H1 (cell line): ENCODE data around the gene SERPINE2. TPM values are rescaled to one million over a fixed set of nuclear protein-coding genes. Genes with fewer than 3 reads are reported as not detected.

Experiments used
- POU5F1 ChIP-seq: IDR thresholded peaks from 2 replicates; pipeline ENCODE4 v1.6.1; 2011; ENCODE audit warnings: low read depth, mild to moderate bottlenecking, low read length, moderate library complexity
- polyA plus RNA-seq, 7 experiments: library from polyadenylated mRNA; depleted of rRNA in 3 of 7; stranded (reverse) in 5 of 7; unstranded in 2 of 7; fragments of >200 nt in 5 of 7; fragments of 200-250 nt in 2 of 7; gene quantifications; 1 replicate in 5 of 7; 2 replicates in 1 of 7; 4 replicates in 1 of 7; pipeline versions ENCODE4 v1.2.1 to v1.2.3, GENCODE V29; 2011 to 2013; ENCODE audit warnings: missing spikeins in 2 of 7, mixed read lengths in 2 of 7
- total RNA-seq: library from RNA; stranded (reverse); fragmentation: NEBNext Ultra II Directional; extraction: Animal tissue kit (Norgen Biotek cat#: 25700); gene quantifications from 2 replicates; pipeline ENCODE4 v1.2.1, GENCODE V29; 2021
- TF ChIP-seq, protein P1 (sequence below): fragments of 300-600 bp; sonication (generic); IDR thresholded peaks from 2 replicates; pipeline ENCODE4 v1.7.1; 2012; ENCODE audit warnings: low read length, moderate library complexity, mild to moderate bottlenecking, inconsistent platforms; ENCODE audit not compliant: insufficient replicate concordance

SERPINE2 gene
- total and polyA plus RNA-seq, 2 of the 8 experiments (the other 6 are each of a cell fraction or from before 2014, with no cell fraction given) = 26.2 to 76.0 TPM

DNA sequence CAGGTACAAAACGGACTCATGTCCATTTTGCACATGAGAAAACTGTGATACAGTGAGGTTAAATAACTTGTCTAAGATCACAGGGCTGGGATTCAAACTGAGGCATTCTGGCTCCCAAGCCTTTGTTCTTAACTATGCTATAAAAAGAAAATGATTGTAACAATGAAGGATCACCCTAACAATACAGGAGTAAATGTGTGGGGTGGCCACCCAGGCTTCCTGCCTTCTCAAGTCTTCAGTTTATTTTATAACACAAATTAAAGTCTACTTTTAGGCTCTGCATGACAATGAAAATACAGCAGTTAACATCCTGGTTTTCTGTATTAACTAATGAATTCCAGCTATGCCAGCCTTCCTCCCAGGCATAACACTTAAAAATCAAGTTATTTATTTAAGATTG lies 101.6 kb downstream of the SERPINE2 start (continued):
- TF ChIP-seq, protein P1, sequence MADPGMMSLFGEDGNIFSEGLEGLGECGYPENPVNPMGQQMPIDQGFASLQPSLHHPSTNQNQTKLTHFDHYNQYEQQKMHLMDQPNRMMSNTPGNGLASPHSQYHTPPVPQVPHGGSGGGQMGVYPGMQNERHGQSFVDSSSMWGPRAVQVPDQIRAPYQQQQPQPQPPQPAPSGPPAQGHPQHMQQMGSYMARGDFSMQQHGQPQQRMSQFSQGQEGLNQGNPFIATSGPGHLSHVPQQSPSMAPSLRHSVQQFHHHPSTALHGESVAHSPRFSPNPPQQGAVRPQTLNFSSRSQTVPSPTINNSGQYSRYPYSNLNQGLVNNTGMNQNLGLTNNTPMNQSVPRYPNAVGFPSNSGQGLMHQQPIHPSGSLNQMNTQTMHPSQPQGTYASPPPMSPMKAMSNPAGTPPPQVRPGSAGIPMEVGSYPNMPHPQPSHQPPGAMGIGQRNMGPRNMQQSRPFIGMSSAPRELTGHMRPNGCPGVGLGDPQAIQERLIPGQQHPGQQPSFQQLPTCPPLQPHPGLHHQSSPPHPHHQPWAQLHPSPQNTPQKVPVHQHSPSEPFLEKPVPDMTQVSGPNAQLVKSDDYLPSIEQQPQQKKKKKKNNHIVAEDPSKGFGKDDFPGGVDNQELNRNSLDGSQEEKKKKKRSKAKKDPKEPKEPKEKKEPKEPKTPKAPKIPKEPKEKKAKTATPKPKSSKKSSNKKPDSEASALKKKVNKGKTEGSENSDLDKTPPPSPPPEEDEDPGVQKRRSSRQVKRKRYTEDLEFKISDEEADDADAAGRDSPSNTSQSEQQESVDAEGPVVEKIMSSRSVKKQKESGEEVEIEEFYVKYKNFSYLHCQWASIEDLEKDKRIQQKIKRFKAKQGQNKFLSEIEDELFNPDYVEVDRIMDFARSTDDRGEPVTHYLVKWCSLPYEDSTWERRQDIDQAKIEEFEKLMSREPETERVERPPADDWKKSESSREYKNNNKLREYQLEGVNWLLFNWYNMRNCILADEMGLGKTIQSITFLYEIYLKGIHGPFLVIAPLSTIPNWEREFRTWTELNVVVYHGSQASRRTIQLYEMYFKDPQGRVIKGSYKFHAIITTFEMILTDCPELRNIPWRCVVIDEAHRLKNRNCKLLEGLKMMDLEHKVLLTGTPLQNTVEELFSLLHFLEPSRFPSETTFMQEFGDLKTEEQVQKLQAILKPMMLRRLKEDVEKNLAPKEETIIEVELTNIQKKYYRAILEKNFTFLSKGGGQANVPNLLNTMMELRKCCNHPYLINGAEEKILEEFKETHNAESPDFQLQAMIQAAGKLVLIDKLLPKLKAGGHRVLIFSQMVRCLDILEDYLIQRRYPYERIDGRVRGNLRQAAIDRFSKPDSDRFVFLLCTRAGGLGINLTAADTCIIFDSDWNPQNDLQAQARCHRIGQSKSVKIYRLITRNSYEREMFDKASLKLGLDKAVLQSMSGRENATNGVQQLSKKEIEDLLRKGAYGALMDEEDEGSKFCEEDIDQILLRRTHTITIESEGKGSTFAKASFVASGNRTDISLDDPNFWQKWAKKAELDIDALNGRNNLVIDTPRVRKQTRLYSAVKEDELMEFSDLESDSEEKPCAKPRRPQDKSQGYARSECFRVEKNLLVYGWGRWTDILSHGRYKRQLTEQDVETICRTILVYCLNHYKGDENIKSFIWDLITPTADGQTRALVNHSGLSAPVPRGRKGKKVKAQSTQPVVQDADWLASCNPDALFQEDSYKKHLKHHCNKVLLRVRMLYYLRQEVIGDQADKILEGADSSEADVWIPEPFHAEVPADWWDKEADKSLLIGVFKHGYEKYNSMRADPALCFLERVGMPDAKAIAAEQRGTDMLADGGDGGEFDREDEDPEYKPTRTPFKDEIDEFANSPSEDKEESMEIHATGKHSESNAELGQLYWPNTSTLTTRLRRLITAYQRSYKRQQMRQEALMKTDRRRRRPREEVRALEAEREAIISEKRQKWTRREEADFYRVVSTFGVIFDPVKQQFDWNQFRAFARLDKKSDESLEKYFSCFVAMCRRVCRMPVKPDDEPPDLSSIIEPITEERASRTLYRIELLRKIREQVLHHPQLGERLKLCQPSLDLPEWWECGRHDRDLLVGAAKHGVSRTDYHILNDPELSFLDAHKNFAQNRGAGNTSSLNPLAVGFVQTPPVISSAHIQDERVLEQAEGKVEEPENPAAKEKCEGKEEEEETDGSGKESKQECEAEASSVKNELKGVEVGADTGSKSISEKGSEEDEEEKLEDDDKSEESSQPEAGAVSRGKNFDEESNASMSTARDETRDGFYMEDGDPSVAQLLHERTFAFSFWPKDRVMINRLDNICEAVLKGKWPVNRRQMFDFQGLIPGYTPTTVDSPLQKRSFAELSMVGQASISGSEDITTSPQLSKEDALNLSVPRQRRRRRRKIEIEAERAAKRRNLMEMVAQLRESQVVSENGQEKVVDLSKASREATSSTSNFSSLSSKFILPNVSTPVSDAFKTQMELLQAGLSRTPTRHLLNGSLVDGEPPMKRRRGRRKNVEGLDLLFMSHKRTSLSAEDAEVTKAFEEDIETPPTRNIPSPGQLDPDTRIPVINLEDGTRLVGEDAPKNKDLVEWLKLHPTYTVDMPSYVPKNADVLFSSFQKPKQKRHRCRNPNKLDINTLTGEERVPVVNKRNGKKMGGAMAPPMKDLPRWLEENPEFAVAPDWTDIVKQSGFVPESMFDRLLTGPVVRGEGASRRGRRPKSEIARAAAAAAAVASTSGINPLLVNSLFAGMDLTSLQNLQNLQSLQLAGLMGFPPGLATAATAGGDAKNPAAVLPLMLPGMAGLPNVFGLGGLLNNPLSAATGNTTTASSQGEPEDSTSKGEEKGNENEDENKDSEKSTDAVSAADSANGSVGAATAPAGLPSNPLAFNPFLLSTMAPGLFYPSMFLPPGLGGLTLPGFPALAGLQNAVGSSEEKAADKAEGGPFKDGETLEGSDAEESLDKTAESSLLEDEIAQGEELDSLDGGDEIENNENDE = peak; percentile 61
- TF ChIP-seq POU5F1 = peak; percentile 73
- TF ChIP-seq, all 59 proteins: peak for 3
